OCI-LY7 (cell line): ENCODE data around the gene GSS.

Experiments used
- CTCF ChIP-seq: fragments of 200-600 bp; sonication (generic); conservative IDR thresholded peaks from 2 replicates; pipeline ENCODE4 v1.5.1; 2014; ENCODE audit warnings: mild to moderate bottlenecking, antibody characterized with exemption, low read length, moderate library complexity, mixed read lengths
- EZH2phosphoT487 ChIP-seq: fragments of 200-600 bp; sonication (generic); IDR thresholded peaks from 2 replicates; pipeline ENCODE4 v1.6.1; 2018; ENCODE audit warnings: low read depth, borderline replicate concordance, mild to moderate bottlenecking, mixed run types, antibody characterized with exemption, low read length, moderate library complexity, mixed read lengths

- TF ChIP-seq CTCF (no peak), EZH2phosphoT487 (no peak)
Measured at GRCh38 chr20:34989118-34989517, 33.5 kb upstream of the GSS start.
